ENCODE results near the gene NAGA.
A peak's percentile ranks its signal among the peaks of the same experiment; 100 is the strongest.
"Not testable (repeated sequence)": the region's sequence is repeated elsewhere in the genome, so short reads cannot be mapped to it uniquely, and the experiment has no call there.

The NAGA gene

GRCh38 chr22:42070517-42071422 is at the start of gene NAGA:
Gene NAGA (minus strand): TSS chr22:42070812. CDS start chr22:42070297, 515 bp downstream.
- DNase-seq (ENCODE audit: low read depth), result peak; percentile 99

- DNase-seq (ENCODE audit: low read depth), result peak; percentile 59
These were observed 46.3 kb upstream of the NAGA start for GRCh38 chr22:42116848-42117424.

GRCh38 chr22:42115420-42115830 is 44.8 kb upstream of the NAGA start:
- DNase-seq (ENCODE audit: low read depth), result not testable (repeated sequence)

GRCh38 chr22:42114721-42115120 is 44.1 kb upstream of the NAGA start:
- DNase-seq (ENCODE audit: low read depth), result peak; percentile 18

GRCh38 chr22:42112793-42113192 is 42.2 kb upstream of the NAGA start:
- not testable (repeated sequence) for DNase-seq (ENCODE audit: low read depth)

GRCh38 chr22:42111798-42112197 is 41.2 kb upstream of the NAGA start:
- no peak for DNase-seq (ENCODE audit: low read depth)

- DNase-seq (ENCODE audit: low read depth), result no peak
These were observed 38.2 kb upstream of the NAGA start for GRCh38 chr22:42108848-42109247.

- not testable (repeated sequence) for DNase-seq (ENCODE audit: low read depth)
These were observed 33.8 kb upstream of the NAGA start for GRCh38 chr22:42104332-42104860.

GRCh38 chr22:42101199-42101598 is 30.6 kb upstream of the NAGA start:
- DNase-seq (ENCODE audit: low read depth), result no peak

GRCh38 chr22:42091455-42091782 is 20.8 kb upstream of the NAGA start:
- DNase-seq (ENCODE audit: low read depth), result no peak

- DNase-seq (ENCODE audit: low read depth), result peak; percentile 99
These were observed 20.2 kb upstream of the NAGA start, which contains the start of gene NDUFA6 for GRCh38 chr22:42090596-42091454. Gene NDUFA6 (minus strand): TSS chr22:42090772. CDS start chr22:42090744, 28 bp downstream.

- no peak for DNase-seq (ENCODE audit: low read depth)
These were observed 15.4 kb upstream of the NAGA start for GRCh38 chr22:42086051-42086450.

- DNase-seq (ENCODE audit: low read depth), result no peak
These were observed 14.3 kb upstream of the NAGA start for GRCh38 chr22:42084874-42085273.

GRCh38 chr22:42083119-42083518 is 12.5 kb upstream of the NAGA start:
- no peak for DNase-seq (ENCODE audit: low read depth)

- peak; percentile 52 for DNase-seq (ENCODE audit: low read depth)
These were observed 9.7 kb upstream of the NAGA start for GRCh38 chr22:42080287-42080686.

GRCh38 chr22:42079319-42080251 is 9.0 kb upstream of the NAGA start, which contains the start of gene SMDT1:
Gene SMDT1 (plus strand): TSS chr22:42079700. CDS start chr22:42079769, 69 bp downstream.
- peak; percentile 98 for DNase-seq (ENCODE audit: low read depth)

- DNase-seq (ENCODE audit: low read depth), result peak; percentile 28
These were observed 8.1 kb upstream of the NAGA start for GRCh38 chr22:42078469-42079318.

- no peak for DNase-seq (ENCODE audit: low read depth)
These were observed 7.0 kb upstream of the NAGA start for GRCh38 chr22:42077486-42078125.

- no peak for DNase-seq (ENCODE audit: low read depth)
These were observed 6.3 kb upstream of the NAGA start for GRCh38 chr22:42076764-42077485.
